HEK293 (cell line): ENCODE data around the gene KDR.

Experiments used
- BCL6B ChIP-seq: fragments of 450-650 bp; formaldehyde crosslinking; IDR thresholded peaks from 2 replicates; pipeline ENCODE4 v1.5.1; 2017; ENCODE audit warnings: missing biosample characterization, missing genetic modification characterization
- CTCF ChIP-seq: fragments of 450-650 bp; formaldehyde crosslinking; IDR thresholded peaks from 2 replicates; pipeline ENCODE4 v1.5.1; 2016; ENCODE audit warnings: missing biosample characterization, missing genetic modification characterization
- ELK4 ChIP-seq: IDR thresholded peaks from 2 replicates; pipeline ENCODE4 v1.6.1; 2011; ENCODE audit warnings: mild to moderate bottlenecking, low read depth, low read length, borderline replicate concordance
- FEZF1 ChIP-seq: fragments of 450-650 bp; formaldehyde crosslinking; IDR thresholded peaks from 2 replicates; pipeline ENCODE4 v1.5.1; 2016; ENCODE audit warnings: missing biosample characterization, missing genetic modification characterization
- HOXA7 ChIP-seq: sonication (generic); formaldehyde crosslinking; IDR thresholded peaks from 2 replicates; pipeline ENCODE4 v1.8.1; 2022; ENCODE audit warnings: missing genetic modification reagents, borderline replicate concordance
- HOXC10 ChIP-seq: sonication (generic); formaldehyde crosslinking; IDR thresholded peaks from 2 replicates; pipeline ENCODE4 v1.8.1; 2023; ENCODE audit warnings: mild to moderate bottlenecking, missing genetic modification reagents
- KLF9 ChIP-seq: fragments of 450-650 bp; formaldehyde crosslinking; IDR thresholded peaks from 2 replicates; pipeline ENCODE4 v1.5.1; 2016; ENCODE audit warnings: missing biosample characterization, missing genetic modification characterization, low read depth
- REPIN1 ChIP-seq: fragments of 450-650 bp; formaldehyde crosslinking; IDR thresholded peaks from 2 replicates; pipeline ENCODE4 v1.5.1; 2017; ENCODE audit warnings: missing biosample characterization, missing genetic modification characterization, low read depth
- TCF7L2 ChIP-seq: IDR thresholded peaks from 2 replicates; pipeline ENCODE4 v1.6.1; 2011; ENCODE audit warnings: low read depth, mild to moderate bottlenecking, inconsistent platforms, low read length, moderate library complexity, borderline replicate concordance
- TRIM28 ChIP-seq: IDR thresholded peaks from 2 replicates; pipeline ENCODE4 v1.6.1; 2011; ENCODE audit warnings: low read length, control low read depth, borderline replicate concordance
- ZBTB20 ChIP-seq: fragments of 450-650 bp; formaldehyde crosslinking; IDR thresholded peaks from 2 replicates; pipeline ENCODE4 v1.5.1; 2016; ENCODE audit warnings: missing biosample characterization, missing genetic modification characterization
- ZBTB21 ChIP-seq: fragments of 450-650 bp; formaldehyde crosslinking; IDR thresholded peaks from 2 replicates; pipeline ENCODE4 v1.5.1; 2017; ENCODE audit warnings: missing biosample characterization, missing genetic modification characterization
- ZBTB26 ChIP-seq: fragments of 450-650 bp; formaldehyde crosslinking; optimal IDR thresholded peaks from 2 replicates; pipeline ENCODE3; 2016; ENCODE audit warnings: missing biosample characterization, mild to moderate bottlenecking, missing genetic modification characterization
- ZBTB8A ChIP-seq: fragments of 450-650 bp; formaldehyde crosslinking; IDR thresholded peaks from 2 replicates; pipeline ENCODE4 v1.5.1; 2016; ENCODE audit warnings: missing biosample characterization, missing genetic modification characterization
- ZFHX2 ChIP-seq: fragments of 450-650 bp; formaldehyde crosslinking; conservative IDR thresholded peaks from 2 replicates; pipeline ENCODE4 v1.5.1; 2016; ENCODE audit warnings: missing biosample characterization, missing genetic modification characterization
- ZNF16 ChIP-seq: fragments of 450-650 bp; formaldehyde crosslinking; IDR thresholded peaks from 2 replicates; pipeline ENCODE4 v1.5.1; 2016; ENCODE audit warnings: low read depth, missing biosample characterization, missing genetic modification characterization
- ZNF175 ChIP-seq: fragments of 450-650 bp; formaldehyde crosslinking; IDR thresholded peaks from 2 replicates; pipeline ENCODE4 v1.5.1; 2016; ENCODE audit warnings: missing biosample characterization, missing genetic modification characterization
- ZNF18 ChIP-seq: fragments of 450-650 bp; formaldehyde crosslinking; IDR thresholded peaks from 2 replicates; pipeline ENCODE4 v1.5.1; 2016; ENCODE audit warnings: missing biosample characterization, missing genetic modification characterization
- ZNF214 ChIP-seq: fragments of 450-650 bp; formaldehyde crosslinking; IDR thresholded peaks from 2 replicates; pipeline ENCODE4 v1.5.1; 2017; ENCODE audit warnings: missing biosample characterization, mild to moderate bottlenecking, missing genetic modification characterization, borderline replicate concordance
- ZNF239 ChIP-seq: fragments of 450-650 bp; formaldehyde crosslinking; IDR thresholded peaks from 2 replicates; pipeline ENCODE4 v1.5.1; 2016; ENCODE audit warnings: missing biosample characterization, missing genetic modification characterization
- ZNF274 ChIP-seq, 2 experiments: fragments of 200-500 bp in 1 of 2; fragments of 450-650 bp in 1 of 2; sonication (Bioruptor generic) in 1 of 2; formaldehyde crosslinking in 1 of 2; IDR thresholded peaks; 2 replicates each; pipeline versions ENCODE4 v1.5.1 to v1.6.1; 2014 to 2016; ENCODE audit warnings: borderline replicate concordance in 1 of 2, inconsistent platforms in 1 of 2, low read length in 1 of 2, missing biosample characterization in 1 of 2, missing genetic modification characterization in 1 of 2
- ZNF354C ChIP-seq: fragments of 450-650 bp; formaldehyde crosslinking; IDR thresholded peaks from 2 replicates; pipeline ENCODE4 v1.5.1; 2016; ENCODE audit warnings: missing biosample characterization, missing genetic modification characterization, low read depth, borderline replicate concordance
- ZNF501 ChIP-seq: fragments of 450-650 bp; formaldehyde crosslinking; IDR thresholded peaks from 2 replicates; pipeline ENCODE4 v1.5.1; 2016; ENCODE audit warnings: missing biosample characterization, missing genetic modification characterization
- ZNF521 ChIP-seq: fragments of 450-650 bp; formaldehyde crosslinking; IDR thresholded peaks from 2 replicates; pipeline ENCODE4 v1.5.1; 2017; ENCODE audit warnings: missing biosample characterization, mild to moderate bottlenecking, missing genetic modification characterization
- ZNF560 ChIP-seq: fragments of 450-650 bp; formaldehyde crosslinking; IDR thresholded peaks from 2 replicates; pipeline ENCODE4 v1.5.1; 2017; ENCODE audit warnings: missing biosample characterization, missing genetic modification characterization, borderline replicate concordance
- ZNF624 ChIP-seq: fragments of 450-650 bp; formaldehyde crosslinking; IDR thresholded peaks from 2 replicates; pipeline ENCODE4 v1.5.1; 2017; ENCODE audit warnings: missing biosample characterization, missing genetic modification characterization
- ZNF626 ChIP-seq: fragments of 450-650 bp; sonication (Bioruptor Pico); formaldehyde crosslinking; IDR thresholded peaks from 2 replicates; pipeline ENCODE4 v1.5.1; 2018; ENCODE audit warnings: missing biosample characterization, missing genetic modification characterization, inconsistent platforms
- ZNF639 ChIP-seq: fragments of 450-650 bp; formaldehyde crosslinking; IDR thresholded peaks from 2 replicates; pipeline ENCODE4 v1.5.1; 2016; ENCODE audit warnings: missing biosample characterization, missing genetic modification characterization
- ZNF664 ChIP-seq: fragments of 450-650 bp; formaldehyde crosslinking; IDR thresholded peaks from 2 replicates; pipeline ENCODE4 v1.5.1; 2016; ENCODE audit warnings: missing biosample characterization, missing genetic modification characterization
- ZNF677 ChIP-seq: fragments of 450-650 bp; IDR thresholded peaks from 2 replicates; pipeline ENCODE4 v1.5.0; 2018; ENCODE audit warnings: missing biosample characterization, mild to moderate bottlenecking, missing genetic modification characterization, moderate library complexity

Gene KDR

GRCh38 chr4:55125087-55125721, at the start of gene KDR (continued):
- peak; percentile 52 for TF ChIP-seq ZBTB8A (tag by site-specific recombination)
- no peak for TF ChIP-seq BCL6B
- TF ChIP-seq ZNF274 (IDR thresholded peaks at IDR 0.05; ENCODE audit: low read length): no peak
- no peak for TF ChIP-seq ZNF274 (tag by site-specific recombination; IDR thresholded peaks at IDR 0.05; ENCODE audit: borderline replicate concordance)
- TF ChIP-seq ELK4: no peak
- no peak for TF ChIP-seq TRIM28
- TF ChIP-seq ZNF354C: no peak
- no peak for TF ChIP-seq ZNF214 (tag by site-specific recombination)
- TF ChIP-seq KLF9 (tag by site-specific recombination): peak; percentile 63
- no peak for TF ChIP-seq ZNF639 (tag by site-specific recombination)
- TF ChIP-seq ZFHX2: 0 out of 2 replicates have a peak, but pooled peaks have one; percentile 19
- TF ChIP-seq ZNF239: no peak
- no peak for TF ChIP-seq REPIN1 (tag by site-specific recombination)
- TF ChIP-seq ZNF16 (tag by site-specific recombination): no peak
- no peak for TF ChIP-seq ZNF18 (tag by site-specific recombination)
- TF ChIP-seq ZNF677 (tag by site-specific recombination): no peak
- TF ChIP-seq ZNF664 (tag by site-specific recombination): no peak
- peak; percentile 96 for TF ChIP-seq ZBTB20 (tag by site-specific recombination)
- TF ChIP-seq ZBTB26: peak; percentile 35
- TF ChIP-seq ZNF624: no peak
- no peak for TF ChIP-seq ZNF501 (tag by site-specific recombination)
- no peak for TF ChIP-seq TCF7L2
- TF ChIP-seq FEZF1: no peak
- TF ChIP-seq HOXC10: no peak
- no peak for TF ChIP-seq ZNF560
- no peak for TF ChIP-seq ZNF175 (tag by site-specific recombination)
- TF ChIP-seq HOXA7 (CRISPR knock-in tag): no peak
- no peak for TF ChIP-seq ZBTB21 (tag by site-specific recombination)
- no peak for TF ChIP-seq ZNF626
- no peak for TF ChIP-seq CTCF
- no peak for TF ChIP-seq ZNF521 (tag by site-specific recombination)
